T-cell (primary cell): ENCODE data around the gene RGS3. TPM values are rescaled to one million over a fixed set of nuclear protein-coding genes. Genes with fewer than 3 reads are reported as not detected.
A peak's percentile ranks its signal among the peaks of the same experiment; 100 is the strongest.

Experiments
- ATAC-seq, 4 experiments: fragments of 200-7000 bp in 3 of 4; fragments of 150-1000 bp in 1 of 4; cut with Tn5 transposase; replicated peaks in 1 of 4; 1 replicate in 3 of 4; 2 replicates in 1 of 4; pipeline ENCODE4 v1.10.0; 2021; ENCODE audit warnings: moderate library complexity in 3 of 4, mild to moderate bottlenecking in 2 of 4, moderate number of reproducible peaks in 1 of 4
- CTCF ChIA-PET, 2 donors: fragments of 300-600 bp; sonication (Branson Sonifier 250); formaldehyde crosslinking; loops; one replicate each; lab custom pipeline; 2022; ENCODE audit warnings: antibody characterized with exemption in 2 of 2; lab: Charles Lee
- POLR2A ChIA-PET, 2 donors: fragments of 300-600 bp; sonication (Branson Sonifier 250); formaldehyde crosslinking; loops; one replicate each; lab custom pipeline; 2022; ENCODE audit warnings: antibody characterized with exemption in 2 of 2; lab: Charles Lee
- DNase-seq, 35 experiments: peaks; one replicate each; pipeline versions ENCODE4 v3.0.0 to v3.0.0-alpha.2; 2013 to 2023
- H3K27ac ChIP-seq: one replicate; pipeline ENCODE4 v1.5.1; 2013; ENCODE audit warnings: low read length
- H3K27me3 ChIP-seq, 2 experiments: replicated peaks in 1 of 2; 1 replicate in 1 of 2; 2 replicates in 1 of 2; pipeline versions ENCODE4 v1.6.1 to v1.7.0; 2013; ENCODE audit warnings: low read length in 1 of 2, mixed read lengths in 1 of 2; ENCODE audit not compliant: control insufficient read depth in 2 of 2, insufficient read depth in 2 of 2; ENCODE audit errors: extremely low read depth in 1 of 2
- H3K36me3 ChIP-seq, 2 donors: 1 replicate in 1 of 2; 2 replicates in 1 of 2; pipeline versions ENCODE4 v1.6.1 to v1.7.0; 2013; ENCODE audit warnings: low read length in 1 of 2; ENCODE audit not compliant: control insufficient read depth in 2 of 2, insufficient read depth in 1 of 2; ENCODE audit errors: extremely low read depth in 1 of 2
- H3K4me1 ChIP-seq, 2 experiments: 1 replicate in 1 of 2; 2 replicates in 1 of 2; pipeline versions ENCODE4 v1.6.1 to v1.7.0; 2013; ENCODE audit warnings: low read length in 2 of 2, mixed read lengths in 1 of 2; ENCODE audit not compliant: insufficient read depth in 2 of 2, control insufficient read depth in 1 of 2; ENCODE audit errors: extremely low read depth in 1 of 2
- H3K4me3 ChIP-seq, 2 donors: 1 replicate in 1 of 2; 2 replicates in 1 of 2; pipeline versions ENCODE4 v1.5.1 to v1.7.0; 2013; ENCODE audit warnings: mild to moderate bottlenecking in 2 of 2, low read length in 1 of 2, moderate library complexity in 1 of 2; ENCODE audit not compliant: control insufficient read depth in 1 of 2; ENCODE audit errors: extremely low read depth in 1 of 2
- H3K9me3 ChIP-seq: 2 replicates; pipeline ENCODE4 v1.7.0; 2013
- H3K27ac Mint-ChIP-seq, 2 donors: one replicate each; pipeline ENCODE4 v1.8.0; 2020 to 2021; ENCODE audit warnings: mild to moderate bottlenecking in 2 of 2, mixed read lengths in 2 of 2
- H3K27me3 Mint-ChIP-seq, 2 donors: one replicate each; pipeline ENCODE4 v1.8.0; 2021 to 2022; ENCODE audit warnings: mixed read lengths in 2 of 2
- H3K36me3 Mint-ChIP-seq: one replicate; pipeline ENCODE4 v1.8.0; 2021; ENCODE audit warnings: mixed read lengths
- H3K4me1 Mint-ChIP-seq, 3 donors: one replicate each; pipeline ENCODE4 v1.8.0; 2020 to 2022; ENCODE audit warnings: mixed read lengths in 3 of 3, mild to moderate bottlenecking in 1 of 3
- H3K4me3 Mint-ChIP-seq, 3 donors: one replicate each; pipeline ENCODE4 v1.8.0; 2020 to 2022; ENCODE audit warnings: mild to moderate bottlenecking in 3 of 3, mixed read lengths in 3 of 3, moderate library complexity in 3 of 3
- H3K9me3 Mint-ChIP-seq, 3 donors: one replicate each; pipeline ENCODE4 v1.8.0; 2020 to 2022; ENCODE audit warnings: mixed read lengths in 3 of 3
- WGBS: methylation state at CpG from one replicate; pipeline ENCODE4 v1.1.5; 2013; ENCODE audit warnings: missing lambda C conversion rate; ENCODE audit not compliant: insufficient coverage; 5-methylcytosine and 5-hydroxymethylcytosine counted together
- total RNA-seq, 35 experiments: library from RNA in 6 of 35; stranded (reverse) in 6 of 35; fragments of 120-200 nt in 1 of 35; gene quantifications; one replicate each; pipeline versions ENCODE4 v1.2.1 to v1.2.4 and lab custom pipeline; 2013 to 2026

RGS3 gene
- total RNA-seq, 5 donors from 2014 or later (not counting 1 experiment from before 2014, with no cell fraction given), result 15.9 to 36.5 (median 24.9) TPM

GRCh38 chr9:113634596-113635515 is 171.3 kb downstream of the RGS3 start:
- Histone ChIP-seq H3K4me3 (no peak overlapping the region), H3K36me3 (no peaks in the 10 kb centered on the region), H3K4me1 (no peaks in the 10 kb centered on the region), H3K27me3 (peaks cover 0 to 33% of the 10 kb centered on the region in 2 experiments), H3K27ac (no peak overlapping the region), H3K9me3 (no peaks in the 10 kb centered on the region)
- peaks cover 7 to 16% of the 10 kb centered on the region in 2 donors for H3K27me3 Mint-ChIP-seq
- CTCF ChIA-PET, result no interaction called here
- no peaks in the 10 kb centered on the region for H3K4me1 Mint-ChIP-seq
- 58% methylated on average over 5 of the region's 10 CpGs for WGBS
- POLR2A ChIA-PET, result no interaction called here
- ATAC-seq (no peak), DNase-seq (no peak)
- no peaks in the 10 kb centered on the region for H3K36me3 Mint-ChIP-seq
- no peaks in the 10 kb centered on the region for H3K9me3 Mint-ChIP-seq
- no peak overlapping the region for H3K4me3 Mint-ChIP-seq
- peak overlapping the region in 1 of 2 donors; percentile 9 for H3K27ac Mint-ChIP-seq

GRCh38 chr9:113635586-113635985 is 172.1 kb downstream of the RGS3 start:
- CTCF ChIA-PET, result no interaction called here
- WGBS, result 86% methylated on average over 3 of the region's 5 CpGs

GRCh38 chr9:113636165-113636564 is 172.6 kb downstream of the RGS3 start:
- no peaks in the 10 kb centered on the region for H3K36me3 ChIP-seq
- ATAC-seq (no peak), DNase-seq (peak in 1 of 35 experiments; percentile 18)
- ChIA-PET POLR2A (no interaction called here), CTCF (no interaction called here)
- Mint-ChIP-seq H3K4me3 (no peak overlapping the region), H3K27ac (no peak overlapping the region), H3K4me1 (no peaks in the 10 kb centered on the region), H3K27me3 (peaks cover 7 to 16% of the 10 kb centered on the region in 2 donors), H3K9me3 (no peaks in the 10 kb centered on the region), H3K36me3 (no peaks in the 10 kb centered on the region)
- no peak overlapping the region for H3K27ac ChIP-seq
- H3K9me3 ChIP-seq, result no peaks in the 10 kb centered on the region
- no peaks in the 10 kb centered on the region for H3K4me1 ChIP-seq
- 83% methylated on average over 10 of the region's 10 CpGs for WGBS
- no peak overlapping the region for H3K4me3 ChIP-seq
- peaks cover 0 to 33% of the 10 kb centered on the region in 2 experiments for H3K27me3 ChIP-seq

More at GRCh38 chr9:113635586-113635985, 172.1 kb downstream of the RGS3 start:
- ATAC-seq (no peak), DNase-seq (peak in 1 of 35 experiments; percentile 5)
- H3K27ac Mint-ChIP-seq, result peak overlapping the region in 1 of 2 donors; percentile 9
- no peaks in the 10 kb centered on the region for H3K36me3 Mint-ChIP-seq
- no peak overlapping the region for H3K4me3 ChIP-seq
- no peaks in the 10 kb centered on the region for H3K9me3 ChIP-seq
- POLR2A ChIA-PET, result no interaction called here
- no peaks in the 10 kb centered on the region for H3K4me1 Mint-ChIP-seq
- no peaks in the 10 kb centered on the region for H3K4me1 ChIP-seq
- H3K27me3 ChIP-seq, result peaks cover 0 to 33% of the 10 kb centered on the region in 2 experiments
- no peak overlapping the region for H3K4me3 Mint-ChIP-seq
- no peaks in the 10 kb centered on the region for H3K9me3 Mint-ChIP-seq
- H3K36me3 ChIP-seq, result no peaks in the 10 kb centered on the region
- H3K27ac ChIP-seq, result no peak overlapping the region
- peaks cover 7 to 16% of the 10 kb centered on the region in 2 donors for H3K27me3 Mint-ChIP-seq

- H3K27ac Mint-ChIP-seq, result no peak overlapping the region
Measured at GRCh38 chr9:113636693-113637092, 173.2 kb downstream of the RGS3 start.

GRCh38 chr9:113638490-113638889 is 175.0 kb downstream of the RGS3 start:
- Mint-ChIP-seq H3K4me1 (no peaks in the 10 kb centered on the region), H3K27ac (no peak overlapping the region), H3K36me3 (no peaks in the 10 kb centered on the region), H3K4me3 (no peak overlapping the region), H3K9me3 (peaks cover 0 to 3% (median 0%) of the 10 kb centered on the region in 3 donors), H3K27me3 (peaks cover 5 to 7% of the 10 kb centered on the region in 2 donors)
- H3K4me1 ChIP-seq, result no peaks in the 10 kb centered on the region
- ATAC-seq, result no peak
- no peak overlapping the region for H3K4me3 ChIP-seq
- H3K36me3 ChIP-seq, result no peaks in the 10 kb centered on the region
- no peak for DNase-seq
- H3K27me3 ChIP-seq, result peaks cover 0 to 18% of the 10 kb centered on the region in 2 experiments
- ChIA-PET CTCF (interaction anchor here in 1 of 2 donors (0.6 to 0.7 kb wide), 3 partner anchors 36 to 813 kb away, joined by 3 to 4 read pairs (median 3); no protein-coding TSS in a partner anchor), POLR2A (no interaction called here)
- H3K9me3 ChIP-seq, result no peaks in the 10 kb centered on the region
- 76% methylated on average over 3 of the region's 7 CpGs for WGBS
- no peak overlapping the region for H3K27ac ChIP-seq

More at GRCh38 chr9:113636693-113637092, 173.2 kb downstream of the RGS3 start:
- Histone ChIP-seq H3K27ac (no peak overlapping the region), H3K4me1 (no peaks in the 10 kb centered on the region), H3K4me3 (no peak overlapping the region), H3K9me3 (no peaks in the 10 kb centered on the region), H3K36me3 (no peaks in the 10 kb centered on the region), H3K27me3 (peaks cover 0 to 28% of the 10 kb centered on the region in 2 experiments)
- CTCF ChIA-PET, result no interaction called here
- no peaks in the 10 kb centered on the region for H3K9me3 Mint-ChIP-seq
- WGBS, result 96% methylated on average over 3 of the region's 6 CpGs
- DNase-seq (no peak), ATAC-seq (no peak)
- H3K27me3 Mint-ChIP-seq, result peaks cover 7 to 13% of the 10 kb centered on the region in 2 donors
- no peaks in the 10 kb centered on the region for H3K4me1 Mint-ChIP-seq
- POLR2A ChIA-PET, result no interaction called here
- H3K4me3 Mint-ChIP-seq, result no peak overlapping the region
- no peaks in the 10 kb centered on the region for H3K36me3 Mint-ChIP-seq

- Mint-ChIP-seq H3K36me3 (no peaks in the 10 kb centered on the region), H3K4me3 (no peak overlapping the region), H3K27ac (no peak overlapping the region), H3K27me3 (peaks cover 7 to 8% of the 10 kb centered on the region in 2 donors), H3K4me1 (no peaks in the 10 kb centered on the region), H3K9me3 (peaks cover 0 to 4% (median 0%) of the 10 kb centered on the region in 3 donors)
- Histone ChIP-seq H3K27me3 (peaks cover 0 to 15% of the 10 kb centered on the region in 2 experiments), H3K4me1 (no peaks in the 10 kb centered on the region), H3K36me3 (no peaks in the 10 kb centered on the region), H3K4me3 (no peak overlapping the region), H3K9me3 (no peaks in the 10 kb centered on the region), H3K27ac (no peak overlapping the region)
- ChIA-PET POLR2A (no interaction called here), CTCF (interaction anchor here in 1 of 2 donors (0.6 to 0.7 kb wide), 2 partner anchors 92 to 814 kb away, joined by 3 to 4 read pairs; no protein-coding TSS in a partner anchor)
- no peak for ATAC-seq
- 83% methylated on average over 1 of the region's 4 CpGs for WGBS
- DNase-seq, result no peak
Measured at GRCh38 chr9:113638897-113639296, 175.4 kb downstream of the RGS3 start.
